ENCODE results near the gene SASH1.
A peak's percentile ranks its signal among the peaks of the same experiment; 100 is the strongest.

DNA sequence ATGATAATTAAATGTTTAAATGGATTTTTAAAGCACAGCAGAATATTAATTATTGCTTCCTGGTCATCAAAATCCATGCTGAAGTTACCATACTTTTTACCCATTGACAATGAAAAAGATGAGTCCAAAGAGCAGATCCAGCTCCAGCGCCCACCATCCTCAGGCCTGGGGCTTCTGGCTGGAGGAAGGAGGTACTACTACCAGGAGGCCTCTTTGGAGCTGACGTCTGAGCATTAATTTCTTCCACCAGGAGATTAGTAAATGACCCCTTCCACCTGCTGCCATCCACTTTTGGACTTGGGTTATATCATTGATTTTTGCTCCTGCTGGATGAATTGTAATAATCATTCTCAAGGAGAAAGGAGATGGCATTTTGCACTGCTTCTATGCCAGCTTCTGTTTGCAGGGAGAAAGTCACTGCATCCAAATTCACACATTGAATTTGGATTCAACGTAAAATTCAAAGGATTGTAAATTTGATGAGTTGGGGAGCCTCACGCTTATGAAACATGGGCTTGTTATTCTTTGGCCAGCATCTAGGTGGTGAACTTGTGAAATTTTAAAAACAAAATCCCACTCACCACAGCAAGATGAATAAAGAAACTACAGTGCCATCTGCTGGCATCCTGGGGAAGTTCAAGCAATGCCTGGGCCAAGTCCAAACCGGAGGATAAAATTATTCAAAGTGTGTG is 121.8 kb downstream of the SASH1 start:
- TF ChIP-seq, protein P1, sequence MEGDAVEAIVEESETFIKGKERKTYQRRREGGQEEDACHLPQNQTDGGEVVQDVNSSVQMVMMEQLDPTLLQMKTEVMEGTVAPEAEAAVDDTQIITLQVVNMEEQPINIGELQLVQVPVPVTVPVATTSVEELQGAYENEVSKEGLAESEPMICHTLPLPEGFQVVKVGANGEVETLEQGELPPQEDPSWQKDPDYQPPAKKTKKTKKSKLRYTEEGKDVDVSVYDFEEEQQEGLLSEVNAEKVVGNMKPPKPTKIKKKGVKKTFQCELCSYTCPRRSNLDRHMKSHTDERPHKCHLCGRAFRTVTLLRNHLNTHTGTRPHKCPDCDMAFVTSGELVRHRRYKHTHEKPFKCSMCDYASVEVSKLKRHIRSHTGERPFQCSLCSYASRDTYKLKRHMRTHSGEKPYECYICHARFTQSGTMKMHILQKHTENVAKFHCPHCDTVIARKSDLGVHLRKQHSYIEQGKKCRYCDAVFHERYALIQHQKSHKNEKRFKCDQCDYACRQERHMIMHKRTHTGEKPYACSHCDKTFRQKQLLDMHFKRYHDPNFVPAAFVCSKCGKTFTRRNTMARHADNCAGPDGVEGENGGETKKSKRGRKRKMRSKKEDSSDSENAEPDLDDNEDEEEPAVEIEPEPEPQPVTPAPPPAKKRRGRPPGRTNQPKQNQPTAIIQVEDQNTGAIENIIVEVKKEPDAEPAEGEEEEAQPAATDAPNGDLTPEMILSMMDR (IDR thresholded peaks at IDR 0.05; ENCODE audit: low read length): peak; percentile 66
- no peak for TF ChIP-seq EZH2phosphoT487 (IDR thresholded peaks at IDR 0.05; ENCODE audit: low read length)
- TF ChIP-seq EZH2 (optimal IDR thresholded peaks at IDR 0.05; ENCODE audit: low read depth, low read length): no peak
